HepG2 (cell line): ENCODE measurements around the gene BCO1. TPM values are rescaled to one million over a fixed set of nuclear protein-coding genes. Genes with fewer than 3 reads are reported as not detected.
A peak's percentile ranks its signal among the peaks of the same experiment; 100 is the strongest.

Experiments
- JDP2 ChIP-seq: sonication (generic); formaldehyde crosslinking; IDR thresholded peaks from 2 replicates; pipeline ENCODE4 v1.8.1; 2022; ENCODE audit warnings: missing genetic modification reagents, borderline replicate concordance
- NAIF1 ChIP-seq: sonication (generic); formaldehyde crosslinking; IDR thresholded peaks from 2 replicates; pipeline ENCODE4 v1.5.0; 2020; ENCODE audit warnings: mild to moderate bottlenecking, missing genetic modification reagents, borderline replicate concordance
- PAWR ChIP-seq: sonication (generic); formaldehyde crosslinking; IDR thresholded peaks from 2 replicates; pipeline ENCODE4 v1.4.0; 2020; ENCODE audit warnings: missing genetic modification reagents, mild to moderate bottlenecking, borderline replicate concordance
- RBFOX2 ChIP-seq: fragments of 200-400 bp; formaldehyde crosslinking; IDR thresholded peaks from 2 replicates; pipeline ENCODE4 v1.6.1; 2017; ENCODE audit warnings: low read depth, mild to moderate bottlenecking, low read length
- TCF12 ChIP-seq, 2 experiments: fragments of 450-650 bp in 1 of 2; sonication (generic) in 1 of 2; formaldehyde crosslinking in 1 of 2; IDR thresholded peaks; 2 replicates each; pipeline versions ENCODE4 v1.6.1 to v1.8.0; 2017 to 2022; ENCODE audit warnings: antibody characterized with exemption in 1 of 2, mild to moderate bottlenecking in 1 of 2, missing genetic modification reagents in 1 of 2, moderate library complexity in 1 of 2
- ZNF326 ChIP-seq: sonication (generic); formaldehyde crosslinking; IDR thresholded peaks from 2 replicates; pipeline ENCODE4 v1.4.0; 2020; ENCODE audit warnings: missing genetic modification reagents, borderline replicate concordance
- polyA plus RNA-seq, 8 experiments: library from polyadenylated mRNA; depleted of rRNA in 3 of 8; stranded (reverse) in 7 of 8; unstranded in 1 of 8; fragments of >200 nt; fragmentation: Illumina TruSeq in 4 of 8; extraction: Trizol in 4 of 8; gene quantifications; 2 replicates each; pipeline versions ENCODE4 v1.2.1 to v1.2.3, GENCODE V29; 2011 to 2016; ENCODE audit warnings: low read depth in 4 of 8, missing spikeins in 1 of 8, mixed read lengths in 1 of 8; ENCODE audit not compliant: insufficient read depth in 1 of 8
- total RNA-seq, 5 experiments: library from RNA; depleted of rRNA; stranded (reverse); fragments of >200 nt; fragmentation: Illumina TruSeq; extraction: Trizol; gene quantifications; 2 replicates each; pipeline ENCODE4 v1.2.3, GENCODE V29; 2016; ENCODE audit warnings: low read depth in 1 of 5
- TF ChIP-seq, protein P1 (sequence below): sonication (generic); formaldehyde crosslinking; IDR thresholded peaks from 2 replicates; pipeline ENCODE4 v1.5.1; 2020; ENCODE audit warnings: missing genetic modification reagents, mild to moderate bottlenecking, borderline replicate concordance
- TF ChIP-seq, protein P2 (sequence below): sonication (generic); formaldehyde crosslinking; IDR thresholded peaks from 2 replicates; pipeline ENCODE4 v1.5.0; 2020; ENCODE audit warnings: mild to moderate bottlenecking, missing genetic modification reagents, borderline replicate concordance
- TF ChIP-seq, protein P3 (sequence below): sonication (generic); formaldehyde crosslinking; IDR thresholded peaks from 2 replicates; pipeline ENCODE4 v1.5.0; 2020; ENCODE audit warnings: mild to moderate bottlenecking, missing genetic modification reagents, borderline replicate concordance
- TF ChIP-seq, protein P4 (sequence below): sonication (generic); formaldehyde crosslinking; IDR thresholded peaks from 2 replicates; pipeline ENCODE4 v1.4.0; 2020; ENCODE audit warnings: missing genetic modification reagents

Gene BCO1
- total and polyA plus RNA-seq, 2 of the 13 experiments (the other 11 are each of a cell fraction or from before 2014, with no cell fraction given), result 0.11 TPM; not detected in 1

GRCh38 chr16:81314603-81315270 is 76.2 kb downstream of the BCO1 start, which contains the start of gene GAN (continued):
- TF ChIP-seq TCF12 (IDR thresholded peaks at IDR 0.05) (no peak), TCF12 (CRISPR knock-in tag; IDR thresholded peaks at IDR 0.05) (no peak), PAWR (CRISPR knock-in tag) (no peak), ZNF326 (no peak), NAIF1 (CRISPR knock-in tag) (no peak), RBFOX2 (peak; percentile 94), JDP2 (CRISPR knock-in tag) (no peak)
- TF ChIP-seq, protein P1, sequence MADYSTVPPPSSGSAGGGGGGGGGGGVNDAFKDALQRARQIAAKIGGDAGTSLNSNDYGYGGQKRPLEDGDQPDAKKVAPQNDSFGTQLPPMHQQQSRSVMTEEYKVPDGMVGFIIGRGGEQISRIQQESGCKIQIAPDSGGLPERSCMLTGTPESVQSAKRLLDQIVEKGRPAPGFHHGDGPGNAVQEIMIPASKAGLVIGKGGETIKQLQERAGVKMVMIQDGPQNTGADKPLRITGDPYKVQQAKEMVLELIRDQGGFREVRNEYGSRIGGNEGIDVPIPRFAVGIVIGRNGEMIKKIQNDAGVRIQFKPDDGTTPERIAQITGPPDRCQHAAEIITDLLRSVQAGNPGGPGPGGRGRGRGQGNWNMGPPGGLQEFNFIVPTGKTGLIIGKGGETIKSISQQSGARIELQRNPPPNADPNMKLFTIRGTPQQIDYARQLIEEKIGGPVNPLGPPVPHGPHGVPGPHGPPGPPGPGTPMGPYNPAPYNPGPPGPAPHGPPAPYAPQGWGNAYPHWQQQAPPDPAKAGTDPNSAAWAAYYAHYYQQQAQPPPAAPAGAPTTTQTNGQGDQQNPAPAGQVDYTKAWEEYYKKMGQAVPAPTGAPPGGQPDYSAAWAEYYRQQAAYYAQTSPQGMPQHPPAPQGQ, result no peak; the same call in 1 of the 2 replicates
- TF ChIP-seq, protein P2, sequence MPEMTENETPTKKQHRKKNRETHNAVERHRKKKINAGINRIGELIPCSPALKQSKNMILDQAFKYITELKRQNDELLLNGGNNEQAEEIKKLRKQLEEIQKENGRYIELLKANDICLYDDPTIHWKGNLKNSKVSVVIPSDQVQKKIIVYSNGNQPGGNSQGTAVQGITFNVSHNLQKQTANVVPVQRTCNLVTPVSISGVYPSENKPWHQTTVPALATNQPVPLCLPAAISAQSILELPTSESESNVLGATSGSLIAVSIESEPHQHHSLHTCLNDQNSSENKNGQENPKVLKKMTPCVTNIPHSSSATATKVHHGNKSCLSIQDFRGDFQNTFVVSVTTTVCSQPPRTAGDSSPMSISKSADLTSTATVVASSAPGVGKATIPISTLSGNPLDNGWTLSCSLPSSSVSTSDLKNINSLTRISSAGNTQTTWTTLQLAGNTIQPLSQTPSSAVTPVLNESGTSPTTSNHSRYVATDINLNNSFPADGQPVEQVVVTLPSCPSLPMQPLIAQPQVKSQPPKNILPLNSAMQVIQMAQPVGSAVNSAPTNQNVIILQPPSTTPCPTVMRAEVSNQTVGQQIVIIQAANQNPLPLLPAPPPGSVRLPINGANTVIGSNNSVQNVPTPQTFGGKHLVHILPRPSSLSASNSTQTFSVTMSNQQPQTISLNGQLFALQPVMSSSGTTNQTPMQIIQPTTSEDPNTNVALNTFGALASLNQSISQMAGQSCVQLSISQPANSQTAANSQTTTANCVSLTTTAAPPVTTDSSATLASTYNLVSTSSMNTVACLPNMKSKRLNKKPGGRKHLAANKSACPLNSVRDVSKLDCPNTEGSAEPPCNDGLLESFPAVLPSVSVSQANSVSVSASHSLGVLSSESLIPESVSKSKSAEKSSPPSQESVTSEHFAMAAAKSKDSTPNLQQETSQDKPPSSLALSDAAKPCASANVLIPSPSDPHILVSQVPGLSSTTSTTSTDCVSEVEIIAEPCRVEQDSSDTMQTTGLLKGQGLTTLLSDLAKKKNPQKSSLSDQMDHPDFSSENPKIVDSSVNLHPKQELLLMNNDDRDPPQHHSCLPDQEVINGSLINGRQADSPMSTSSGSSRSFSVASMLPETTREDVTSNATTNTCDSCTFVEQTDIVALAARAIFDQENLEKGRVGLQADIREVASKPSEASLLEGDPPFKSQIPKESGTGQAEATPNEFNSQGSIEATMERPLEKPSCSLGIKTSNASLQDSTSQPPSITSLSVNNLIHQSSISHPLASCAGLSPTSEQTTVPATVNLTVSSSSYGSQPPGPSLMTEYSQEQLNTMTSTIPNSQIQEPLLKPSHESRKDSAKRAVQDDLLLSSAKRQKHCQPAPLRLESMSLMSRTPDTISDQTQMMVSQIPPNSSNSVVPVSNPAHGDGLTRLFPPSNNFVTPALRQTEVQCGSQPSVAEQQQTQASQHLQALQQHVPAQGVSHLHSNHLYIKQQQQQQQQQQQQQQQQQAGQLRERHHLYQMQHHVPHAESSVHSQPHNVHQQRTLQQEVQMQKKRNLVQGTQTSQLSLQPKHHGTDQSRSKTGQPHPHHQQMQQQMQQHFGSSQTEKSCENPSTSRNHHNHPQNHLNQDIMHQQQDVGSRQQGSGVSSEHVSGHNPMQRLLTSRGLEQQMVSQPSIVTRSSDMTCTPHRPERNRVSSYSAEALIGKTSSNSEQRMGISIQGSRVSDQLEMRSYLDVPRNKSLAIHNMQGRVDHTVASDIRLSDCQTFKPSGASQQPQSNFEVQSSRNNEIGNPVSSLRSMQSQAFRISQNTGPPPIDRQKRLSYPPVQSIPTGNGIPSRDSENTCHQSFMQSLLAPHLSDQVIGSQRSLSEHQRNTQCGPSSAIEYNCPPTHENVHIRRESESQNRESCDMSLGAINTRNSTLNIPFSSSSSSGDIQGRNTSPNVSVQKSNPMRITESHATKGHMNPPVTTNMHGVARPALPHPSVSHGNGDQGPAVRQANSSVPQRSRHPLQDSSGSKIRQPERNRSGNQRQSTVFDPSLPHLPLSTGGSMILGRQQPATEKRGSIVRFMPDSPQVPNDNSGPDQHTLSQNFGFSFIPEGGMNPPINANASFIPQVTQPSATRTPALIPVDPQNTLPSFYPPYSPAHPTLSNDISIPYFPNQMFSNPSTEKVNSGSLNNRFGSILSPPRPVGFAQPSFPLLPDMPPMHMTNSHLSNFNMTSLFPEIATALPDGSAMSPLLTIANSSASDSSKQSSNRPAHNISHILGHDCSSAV (CRISPR knock-in tag), result no peak
- TF ChIP-seq, protein P3, sequence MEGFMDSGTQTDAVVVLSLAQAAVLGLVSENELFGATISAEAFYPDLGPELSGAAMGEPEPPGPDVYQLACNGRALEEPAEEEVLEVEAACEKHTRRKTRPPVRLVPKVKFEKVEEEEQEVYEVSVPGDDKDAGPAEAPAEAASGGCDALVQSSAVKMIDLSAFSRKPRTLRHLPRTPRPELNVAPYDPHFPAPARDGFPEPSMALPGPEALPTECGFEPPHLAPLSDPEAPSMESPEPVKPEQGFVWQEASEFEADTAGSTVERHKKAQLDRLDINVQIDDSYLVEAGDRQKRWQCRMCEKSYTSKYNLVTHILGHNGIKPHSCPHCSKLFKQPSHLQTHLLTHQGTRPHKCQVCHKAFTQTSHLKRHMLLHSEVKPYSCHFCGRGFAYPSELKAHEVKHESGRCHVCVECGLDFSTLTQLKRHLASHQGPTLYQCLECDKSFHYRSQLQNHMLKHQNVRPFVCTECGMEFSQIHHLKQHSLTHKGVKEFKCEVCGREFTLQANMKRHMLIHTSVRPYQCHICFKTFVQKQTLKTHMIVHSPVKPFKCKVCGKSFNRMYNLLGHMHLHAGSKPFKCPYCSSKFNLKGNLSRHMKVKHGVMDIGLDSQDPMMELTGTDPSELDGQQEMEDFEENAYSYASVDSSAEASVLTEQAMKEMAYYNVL (CRISPR knock-in tag), result peak; percentile 95
- TF ChIP-seq, protein P4, sequence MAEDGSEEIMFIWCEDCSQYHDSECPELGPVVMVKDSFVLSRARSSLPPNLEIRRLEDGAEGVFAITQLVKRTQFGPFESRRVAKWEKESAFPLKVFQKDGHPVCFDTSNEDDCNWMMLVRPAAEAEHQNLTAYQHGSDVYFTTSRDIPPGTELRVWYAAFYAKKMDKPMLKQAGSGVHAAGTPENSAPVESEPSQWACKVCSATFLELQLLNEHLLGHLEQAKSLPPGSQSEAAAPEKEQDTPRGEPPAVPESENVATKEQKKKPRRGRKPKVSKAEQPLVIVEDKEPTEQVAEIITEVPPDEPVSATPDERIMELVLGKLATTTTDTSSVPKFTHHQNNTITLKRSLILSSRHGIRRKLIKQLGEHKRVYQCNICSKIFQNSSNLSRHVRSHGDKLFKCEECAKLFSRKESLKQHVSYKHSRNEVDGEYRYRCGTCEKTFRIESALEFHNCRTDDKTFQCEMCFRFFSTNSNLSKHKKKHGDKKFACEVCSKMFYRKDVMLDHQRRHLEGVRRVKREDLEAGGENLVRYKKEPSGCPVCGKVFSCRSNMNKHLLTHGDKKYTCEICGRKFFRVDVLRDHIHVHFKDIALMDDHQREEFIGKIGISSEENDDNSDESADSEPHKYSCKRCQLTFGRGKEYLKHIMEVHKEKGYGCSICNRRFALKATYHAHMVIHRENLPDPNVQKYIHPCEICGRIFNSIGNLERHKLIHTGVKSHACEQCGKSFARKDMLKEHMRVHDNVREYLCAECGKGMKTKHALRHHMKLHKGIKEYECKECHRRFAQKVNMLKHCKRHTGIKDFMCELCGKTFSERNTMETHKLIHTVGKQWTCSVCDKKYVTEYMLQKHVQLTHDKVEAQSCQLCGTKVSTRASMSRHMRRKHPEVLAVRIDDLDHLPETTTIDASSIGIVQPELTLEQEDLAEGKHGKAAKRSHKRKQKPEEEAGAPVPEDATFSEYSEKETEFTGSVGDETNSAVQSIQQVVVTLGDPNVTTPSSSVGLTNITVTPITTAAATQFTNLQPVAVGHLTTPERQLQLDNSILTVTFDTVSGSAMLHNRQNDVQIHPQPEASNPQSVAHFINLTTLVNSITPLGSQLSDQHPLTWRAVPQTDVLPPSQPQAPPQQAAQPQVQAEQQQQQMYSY, result peak; percentile 13; the same call in 1 of the 2 replicates
